Osteoblast (primary cell): ENCODE results near the gene FAM227B. TPM values are rescaled to one million over a fixed set of nuclear protein-coding genes. Genes with fewer than 3 reads are reported as not detected.
"Not testable (repeated sequence)": the region's sequence is repeated elsewhere in the genome, so short reads cannot be mapped to it uniquely, and the experiment has no call there.

Experiments used
- DNase-seq: peaks from one replicate; pipeline ENCODE4 v3.0.0; 2011; ENCODE audit warnings: low spot score, mixed read lengths; ENCODE audit not compliant: insufficient read length; ENCODE audit errors: missing footprints
- H2AFZ ChIP-seq: 2 replicates; pipeline ENCODE4 v1.6.0; 2011; ENCODE audit warnings: mild to moderate bottlenecking, low read length
- H3K27ac ChIP-seq: 2 replicates; pipeline ENCODE4 v1.5.1; 2011; ENCODE audit warnings: mild to moderate bottlenecking, low read depth, low read length, moderate library complexity
- H3K27me3 ChIP-seq: 2 replicates; pipeline ENCODE4 v1.6.0; 2012; ENCODE audit warnings: mild to moderate bottlenecking, control low read depth, inconsistent platforms, low read length, moderate library complexity; ENCODE audit not compliant: insufficient read depth
- H3K36me3 ChIP-seq: 2 replicates; pipeline ENCODE4 v1.5.1; 2011; ENCODE audit warnings: mild to moderate bottlenecking, low read length, control low read depth, moderate library complexity; ENCODE audit not compliant: insufficient read depth
- H3K4me1 ChIP-seq: 2 replicates; pipeline ENCODE4 v1.5.1; 2011; ENCODE audit warnings: mild to moderate bottlenecking, low read length, control low read depth, moderate library complexity; ENCODE audit not compliant: insufficient read depth
- H3K4me2 ChIP-seq: 2 replicates; pipeline ENCODE4 v1.6.0; 2011; ENCODE audit warnings: mild to moderate bottlenecking, low read length; ENCODE audit not compliant: insufficient read depth
- H3K4me3 ChIP-seq: fragments of 200-600 bp; sonication (generic); 3 replicates; pipeline ENCODE4 v1.5.1; 2012; ENCODE audit warnings: mild to moderate bottlenecking, low read length, inconsistent platforms; ENCODE audit not compliant: insufficient read depth
- H3K79me2 ChIP-seq: 2 replicates; pipeline ENCODE4 v1.6.0; 2012; ENCODE audit warnings: mild to moderate bottlenecking, low read length, control low read depth, inconsistent platforms; ENCODE audit not compliant: insufficient read depth
- H3K9me3 ChIP-seq: 2 replicates; pipeline ENCODE4 v1.5.1; 2011; ENCODE audit warnings: low read depth, low read length, control low read depth
- H4K20me1 ChIP-seq: 2 replicates; pipeline ENCODE4 v1.6.0; 2012; ENCODE audit warnings: mild to moderate bottlenecking, low read length, control low read depth; ENCODE audit not compliant: insufficient read depth
- total RNA-seq: library from RNA; depleted of rRNA; stranded (reverse); fragments of >200 nt; gene quantifications from 2 replicates; pipeline ENCODE4 v1.2.3, GENCODE V29; 2012
- TF ChIP-seq, protein P1 (sequence below): IDR thresholded peaks from 2 replicates; pipeline ENCODE4 v1.5.1; 2011; ENCODE audit warnings: mild to moderate bottlenecking, low read depth, low read length, moderate library complexity; ENCODE audit errors: extremely low read depth

Gene FAM227B
- total RNA-seq, 1 donor = 4.3 TPM

DNA sequence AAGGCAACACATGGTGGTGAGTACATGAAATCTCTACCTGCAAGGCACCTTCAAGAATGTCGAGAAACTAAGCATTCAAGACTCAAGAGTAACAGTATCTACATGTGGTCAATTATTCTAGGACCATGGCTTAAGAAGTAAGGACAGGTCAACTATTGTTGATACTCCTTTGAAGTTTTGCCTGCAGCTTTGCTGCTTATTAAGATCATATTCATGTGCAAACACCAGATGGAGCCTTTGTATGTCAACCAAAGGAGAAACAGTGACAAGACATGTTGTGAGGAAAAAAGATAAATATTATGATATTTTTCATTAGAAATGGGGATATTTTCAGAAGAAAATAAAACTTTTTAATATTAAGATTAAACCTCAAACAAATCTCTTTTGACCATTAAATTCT lies 249.8 kb downstream of the FAM227B start:
- Histone ChIP-seq H3K79me2 (no peaks in the 10 kb centered on the region), H3K27ac (no peak overlapping the region), H3K4me1 (no peaks in the 10 kb centered on the region), H2AFZ (no peak overlapping the region), H3K9me3 (no peaks in the 10 kb centered on the region), H4K20me1 (no peaks in the 10 kb centered on the region), H3K27me3 (no peaks in the 10 kb centered on the region), H3K36me3 (no peaks in the 10 kb centered on the region), H3K4me2 (no peak overlapping the region), H3K4me3 (no peak overlapping the region)
- TF ChIP-seq, protein P1, sequence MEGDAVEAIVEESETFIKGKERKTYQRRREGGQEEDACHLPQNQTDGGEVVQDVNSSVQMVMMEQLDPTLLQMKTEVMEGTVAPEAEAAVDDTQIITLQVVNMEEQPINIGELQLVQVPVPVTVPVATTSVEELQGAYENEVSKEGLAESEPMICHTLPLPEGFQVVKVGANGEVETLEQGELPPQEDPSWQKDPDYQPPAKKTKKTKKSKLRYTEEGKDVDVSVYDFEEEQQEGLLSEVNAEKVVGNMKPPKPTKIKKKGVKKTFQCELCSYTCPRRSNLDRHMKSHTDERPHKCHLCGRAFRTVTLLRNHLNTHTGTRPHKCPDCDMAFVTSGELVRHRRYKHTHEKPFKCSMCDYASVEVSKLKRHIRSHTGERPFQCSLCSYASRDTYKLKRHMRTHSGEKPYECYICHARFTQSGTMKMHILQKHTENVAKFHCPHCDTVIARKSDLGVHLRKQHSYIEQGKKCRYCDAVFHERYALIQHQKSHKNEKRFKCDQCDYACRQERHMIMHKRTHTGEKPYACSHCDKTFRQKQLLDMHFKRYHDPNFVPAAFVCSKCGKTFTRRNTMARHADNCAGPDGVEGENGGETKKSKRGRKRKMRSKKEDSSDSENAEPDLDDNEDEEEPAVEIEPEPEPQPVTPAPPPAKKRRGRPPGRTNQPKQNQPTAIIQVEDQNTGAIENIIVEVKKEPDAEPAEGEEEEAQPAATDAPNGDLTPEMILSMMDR = peak; percentile 39
- DNase-seq = no peak

GRCh38 chr15:49366496-49366895 lies 254.1 kb downstream of the FAM227B start:
- no peak overlapping the region for H3K27ac ChIP-seq
- no peak overlapping the region for H2AFZ ChIP-seq
- H3K4me3 ChIP-seq = no peak overlapping the region
- H3K79me2 ChIP-seq = no peaks in the 10 kb centered on the region
- no peaks in the 10 kb centered on the region for H3K27me3 ChIP-seq
- H3K36me3 ChIP-seq = no peaks in the 10 kb centered on the region
- no peaks in the 10 kb centered on the region for H3K4me1 ChIP-seq
- TF ChIP-seq, protein P1 = no peak
- H3K4me2 ChIP-seq = no peak overlapping the region
- no peaks in the 10 kb centered on the region for H3K9me3 ChIP-seq
- no peak for DNase-seq
- H4K20me1 ChIP-seq = no peaks in the 10 kb centered on the region

GRCh38 chr15:49361370-49361769 lies 259.2 kb downstream of the FAM227B start:
- H3K36me3 ChIP-seq = no peaks in the 10 kb centered on the region
- H3K27me3 ChIP-seq = no peaks in the 10 kb centered on the region
- no peak overlapping the region for H3K4me2 ChIP-seq
- no peaks in the 10 kb centered on the region for H3K4me1 ChIP-seq
- TF ChIP-seq, protein P1 = no peak
- no peaks in the 10 kb centered on the region for H4K20me1 ChIP-seq
- no peak overlapping the region for H3K27ac ChIP-seq
- no peak overlapping the region for H2AFZ ChIP-seq
- H3K79me2 ChIP-seq = no peaks in the 10 kb centered on the region
- H3K9me3 ChIP-seq = no peaks in the 10 kb centered on the region
- DNase-seq = no peak
- H3K4me3 ChIP-seq = no peak overlapping the region

DNA sequence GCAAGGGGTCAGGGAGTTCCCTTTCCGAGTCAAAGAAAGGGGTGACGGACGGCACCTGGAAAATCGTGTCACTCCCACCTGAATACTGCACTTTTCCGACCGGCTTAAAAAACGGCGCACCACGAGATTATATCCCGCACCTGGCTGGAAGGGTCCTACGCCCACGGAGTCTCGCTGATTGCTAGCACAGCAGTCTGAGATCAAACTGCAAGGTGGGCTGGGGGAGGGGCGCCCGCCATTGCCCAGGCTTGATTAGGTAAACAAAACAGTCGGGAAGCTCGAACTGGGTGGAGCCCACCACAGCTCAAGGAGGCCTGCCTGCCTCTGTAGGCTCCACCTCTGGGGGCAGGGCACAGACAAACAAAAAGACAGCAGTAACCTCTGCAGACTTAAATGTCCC lies 266.2 kb downstream of the FAM227B start:
- H3K9me3 ChIP-seq, H3K4me2 ChIP-seq, H3K36me3 ChIP-seq, H3K4me3 ChIP-seq, H3K27me3 ChIP-seq, DNase-seq, H3K4me1 ChIP-seq, H4K20me1 ChIP-seq, H2AFZ ChIP-seq, H3K79me2 ChIP-seq, H3K27ac ChIP-seq: not testable (repeated sequence)
